IMR-90 (cell line): ENCODE results near the gene PLA2G2C. TPM values are rescaled to one million over a fixed set of nuclear protein-coding genes. Genes with fewer than 3 reads are reported as not detected.

ENCODE experiments used
- ATAC-seq: fragments of 200-7000 bp; cut with Tn5 transposase; 2 replicates; pipeline ENCODE4 v1.9.1; 2020; ENCODE audit warnings: low read depth, mild to moderate bottlenecking, moderate library complexity
- BruUV-seq: library from RNA; stranded (reverse); fragments of 400-500 nt; replicated peaks from 2 replicates; lab custom pipeline; 2021; lab: Mats Ljungman, UMichigan
- CTCF ChIA-PET: fragments of 300-600 bp; formaldehyde crosslinking; extraction: SDS; loops from one replicate; lab custom pipeline; 2021; ENCODE audit warnings: antibody characterized with exemption; lab: Yijun Ruan, JAX
- POLR2A ChIA-PET: fragments of 300-600 bp; sonication (Branson Sonifier 250); formaldehyde crosslinking; loops from one replicate; lab custom pipeline; 2022; ENCODE audit warnings: antibody characterized with exemption; ENCODE audit not compliant: unreplicated experiment; lab: Charles Lee
- DNase-seq: peaks from one replicate; pipeline ENCODE4 v3.0.0; 2013
- H2AFZ ChIP-seq: replicated peaks from 2 replicates; pipeline ENCODE3; 2013; ENCODE audit warnings: low read length, mild to moderate bottlenecking; ENCODE audit not compliant: poor library complexity
- H2AK5ac ChIP-seq: 2 replicates; pipeline ENCODE4 v1.6.1; 2013; ENCODE audit warnings: low read depth, low read length, inconsistent platforms
- H2AK9ac ChIP-seq: replicated peaks from 2 replicates; pipeline ENCODE3; 2013; ENCODE audit warnings: mild to moderate bottlenecking, low read depth, low read length, moderate library complexity; ENCODE audit not compliant: poor library complexity
- H2BK120ac ChIP-seq: 2 replicates; pipeline ENCODE4 v1.6.1; 2013; ENCODE audit warnings: low read depth, low read length, inconsistent platforms
- H2BK15ac ChIP-seq: 3 replicates; pipeline ENCODE4 v1.6.1; 2013; ENCODE audit warnings: low read depth, low read length, inconsistent platforms
- H2BK20ac ChIP-seq: 2 replicates; pipeline ENCODE4 v1.6.1; 2013; ENCODE audit warnings: low read depth, mild to moderate bottlenecking, inconsistent platforms, low read length, moderate library complexity
- H2BK5ac ChIP-seq: 2 replicates; pipeline ENCODE4 v1.6.1; 2013; ENCODE audit warnings: mild to moderate bottlenecking, low read depth, low read length, inconsistent platforms; ENCODE audit not compliant: poor library complexity, severe bottlenecking
- H3K14ac ChIP-seq: replicated peaks from 2 replicates; pipeline ENCODE4 v1.6.1; 2013; ENCODE audit warnings: low read depth, low read length, inconsistent platforms
- H3K18ac ChIP-seq: 2 replicates; pipeline ENCODE4 v1.6.1; 2013; ENCODE audit warnings: low read depth, low read length, control low read depth
- H3K23ac ChIP-seq: 2 replicates; pipeline ENCODE4 v1.6.1; 2013; ENCODE audit warnings: low read depth, low read length, inconsistent platforms
- H3K27ac ChIP-seq: 2 replicates; pipeline ENCODE4 v1.5.1; 2013; ENCODE audit warnings: mild to moderate bottlenecking, control low read depth, low read length; ENCODE audit not compliant: insufficient read depth
- H3K27me3 ChIP-seq: 2 replicates; pipeline ENCODE4 v1.6.1; 2013; ENCODE audit warnings: low read length; ENCODE audit not compliant: control insufficient read depth, insufficient read depth
- H3K36me3 ChIP-seq: 2 replicates; pipeline ENCODE4 v1.6.1; 2013; ENCODE audit warnings: low read length, mixed read lengths; ENCODE audit not compliant: control insufficient read depth, insufficient read depth
- H3K4ac ChIP-seq: 2 replicates; pipeline ENCODE4 v1.6.1; 2013; ENCODE audit warnings: low read depth, low read length, inconsistent platforms
- H3K4me1 ChIP-seq: 2 replicates; pipeline ENCODE4 v1.6.1; 2013; ENCODE audit warnings: low read length, mixed read lengths; ENCODE audit not compliant: control insufficient read depth, insufficient read depth
- H3K4me2 ChIP-seq: 2 replicates; pipeline ENCODE4 v1.6.1; 2013; ENCODE audit warnings: low read depth, mild to moderate bottlenecking, control low read depth, low read length, moderate library complexity
- H3K4me3 ChIP-seq: 2 replicates; pipeline ENCODE4 v1.5.1; 2013; ENCODE audit warnings: low read depth, mild to moderate bottlenecking, control low read depth, low read length, moderate library complexity; ENCODE audit not compliant: insufficient read depth
- H3K56ac ChIP-seq: 2 replicates; pipeline ENCODE4 v1.6.1; 2013; ENCODE audit warnings: low read length, inconsistent platforms; ENCODE audit not compliant: insufficient read depth; ENCODE audit errors: extremely low read depth
- H3K79me1 ChIP-seq, 2 experiments: 2 replicates each; pipeline ENCODE4 v1.6.1; 2013; ENCODE audit warnings: low read length in 2 of 2, inconsistent platforms in 1 of 2, low read depth in 1 of 2
- H3K9ac ChIP-seq: 2 replicates; pipeline ENCODE4 v1.6.1; 2013; ENCODE audit warnings: low read depth, low read length, control low read depth
- H3K9me1 ChIP-seq: 2 replicates; pipeline ENCODE4 v1.6.1; 2013; ENCODE audit warnings: low read length, inconsistent platforms; ENCODE audit not compliant: insufficient read depth
- H3K9me3 ChIP-seq: 2 replicates; pipeline ENCODE4 v1.6.1; 2013; ENCODE audit warnings: low read length; ENCODE audit not compliant: control insufficient read depth, insufficient read depth
- H4K20me1 ChIP-seq: 2 replicates; pipeline ENCODE4 v1.6.1; 2013; ENCODE audit warnings: low read length, inconsistent platforms; ENCODE audit not compliant: insufficient read depth
- H4K5ac ChIP-seq: 2 replicates; pipeline ENCODE4 v1.6.1; 2013; ENCODE audit warnings: mild to moderate bottlenecking, low read depth, low read length, control low read depth
- H4K8ac ChIP-seq, 2 experiments: 2 replicates each; pipeline ENCODE4 v1.6.1; 2013; ENCODE audit warnings: low read depth in 2 of 2, low read length in 2 of 2, control low read depth in 1 of 2, inconsistent platforms in 1 of 2
- H4K91ac ChIP-seq: 2 replicates; pipeline ENCODE4 v1.6.1; 2013; ENCODE audit warnings: low read depth, low read length, inconsistent platforms; ENCODE audit not compliant: insufficient read depth
- FOS ChIP-seq: fragments of 150-350 bp; IDR thresholded peaks from 2 replicates; pipeline ENCODE4 v1.6.1; 2016; ENCODE audit warnings: low read depth, low read length
- RFX5 ChIP-seq: IDR thresholded peaks from 2 replicates; pipeline ENCODE4 v1.8.0; 2012; ENCODE audit warnings: low read depth, mild to moderate bottlenecking, low read length, moderate library complexity
- WGBS, 2 experiments: methylation state at CpG; one replicate each; pipeline versions ENCODE4 v1.1.5 to v1.1.7; 2013; ENCODE audit warnings: missing lambda C conversion rate in 2 of 2; ENCODE audit not compliant: insufficient read length in 1 of 2; ENCODE audit errors: extremely low coverage in 2 of 2; 5-methylcytosine and 5-hydroxymethylcytosine counted together
- dilution Hi-C: fragments of 300-500 bp; cut with HindIII; formaldehyde crosslinking; loops from one replicate; pipeline ENCODE4 v1.14.3; 2018; ENCODE audit warnings: low sequenced_read_pairs; ENCODE audit not compliant: unreplicated experiment
- in situ Hi-C: fragments of 300-500 bp; cut with MboI; formaldehyde crosslinking; loops from 3 replicates; pipeline ENCODE4 v1.14.3; 2019; ENCODE audit warnings: low sequenced_read_pairs, inconsistent platforms, mixed read lengths
- intact Hi-C: fragments of 100-400 bp; cut with micrococcal nuclease; formaldehyde crosslinking; loops from 2 replicates; pipeline ENCODE4 v1.10.0; 2022
- polyA plus RNA-seq, 3 experiments: library from polyadenylated mRNA; depleted of rRNA; stranded (reverse); fragments of >200 nt; gene quantifications; 2 replicates each; pipeline ENCODE4 v1.2.3, GENCODE V29; 2012; ENCODE audit warnings: low replicate concordance in 1 of 3
- total RNA-seq: library from RNA; depleted of rRNA; stranded (reverse); fragments of >200 nt; gene quantifications from 2 replicates; pipeline ENCODE4 v1.2.3, GENCODE V29; 2012
- TF ChIP-seq, protein P1 (sequence below): conservative IDR thresholded peaks from 2 replicates; pipeline ENCODE4 v1.5.1; 2012; ENCODE audit warnings: mild to moderate bottlenecking, low read depth, low read length, improper control_type of control experiment

The PLA2G2C gene
- total and polyA plus RNA-seq, 2 of the 4 experiments (the other 2 are of a cell fraction) = not detected

DNA sequence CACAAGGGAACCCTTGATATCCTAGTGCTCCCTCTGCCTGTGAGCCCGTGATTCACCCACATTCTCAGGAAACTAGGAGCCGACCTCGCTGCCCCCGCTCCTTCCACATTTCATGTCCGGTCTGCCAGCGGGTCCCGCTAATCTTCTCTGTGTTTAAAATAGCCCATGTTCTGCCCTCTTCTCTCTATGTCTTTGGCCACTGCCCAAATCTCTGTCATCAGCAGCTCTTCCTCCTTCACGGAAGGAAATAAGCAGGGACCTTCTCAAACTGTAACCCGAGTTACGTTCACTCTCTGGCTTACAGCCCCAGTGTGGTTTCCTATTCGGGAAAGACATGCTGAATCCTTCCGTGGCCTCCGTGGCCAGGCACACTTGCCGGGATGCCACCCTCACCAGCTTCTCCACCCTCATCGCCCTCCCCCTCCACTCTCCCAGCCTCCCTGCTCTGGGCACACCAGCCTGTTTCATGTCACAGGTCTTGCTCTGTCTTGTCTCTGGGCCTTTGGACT, 21.6 kb downstream of the PLA2G2C start:
- H2AFZ ChIP-seq = no peak overlapping the region
- H2AK9ac ChIP-seq = no peak overlapping the region
- DNase-seq = peak; percentile 10

More for the DNA sequence above, 21.6 kb downstream of the PLA2G2C start:
- intact Hi-C loops = no loop called here
- no peak overlapping the region for H3K4ac ChIP-seq
- no peaks in the 10 kb centered on the region; the same call in 1 of the 2 replicates for H3K4me1 ChIP-seq
- H2BK5ac ChIP-seq = no peak overlapping the region
- no peak overlapping the region for H3K18ac ChIP-seq
- no peak overlapping the region for H3K14ac ChIP-seq
- H3K27ac ChIP-seq = no peak overlapping the region
- H2BK120ac ChIP-seq = no peak overlapping the region
- H3K79me1 ChIP-seq = no peaks in the 10 kb centered on the region
- TF ChIP-seq RFX5 = no peak
- TF ChIP-seq, protein P1, sequence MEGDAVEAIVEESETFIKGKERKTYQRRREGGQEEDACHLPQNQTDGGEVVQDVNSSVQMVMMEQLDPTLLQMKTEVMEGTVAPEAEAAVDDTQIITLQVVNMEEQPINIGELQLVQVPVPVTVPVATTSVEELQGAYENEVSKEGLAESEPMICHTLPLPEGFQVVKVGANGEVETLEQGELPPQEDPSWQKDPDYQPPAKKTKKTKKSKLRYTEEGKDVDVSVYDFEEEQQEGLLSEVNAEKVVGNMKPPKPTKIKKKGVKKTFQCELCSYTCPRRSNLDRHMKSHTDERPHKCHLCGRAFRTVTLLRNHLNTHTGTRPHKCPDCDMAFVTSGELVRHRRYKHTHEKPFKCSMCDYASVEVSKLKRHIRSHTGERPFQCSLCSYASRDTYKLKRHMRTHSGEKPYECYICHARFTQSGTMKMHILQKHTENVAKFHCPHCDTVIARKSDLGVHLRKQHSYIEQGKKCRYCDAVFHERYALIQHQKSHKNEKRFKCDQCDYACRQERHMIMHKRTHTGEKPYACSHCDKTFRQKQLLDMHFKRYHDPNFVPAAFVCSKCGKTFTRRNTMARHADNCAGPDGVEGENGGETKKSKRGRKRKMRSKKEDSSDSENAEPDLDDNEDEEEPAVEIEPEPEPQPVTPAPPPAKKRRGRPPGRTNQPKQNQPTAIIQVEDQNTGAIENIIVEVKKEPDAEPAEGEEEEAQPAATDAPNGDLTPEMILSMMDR = 0 out of 2 replicates have a peak, but pooled peaks have one; percentile 4
- TF ChIP-seq FOS = no peak
- no peak overlapping the region for H3K23ac ChIP-seq
- H3K9me1 ChIP-seq = no peaks in the 10 kb centered on the region
- no peak overlapping the region for H2BK15ac ChIP-seq
- in situ Hi-C loops = no loop called here
- H3K56ac ChIP-seq = no peak overlapping the region
- peaks cover 17% of the 10 kb centered on the region for H3K9me3 ChIP-seq
- no peak overlapping the region for H3K9ac ChIP-seq
- ChIA-PET CTCF (interaction anchor here (0.6 to 1.1 kb wide), 2 partner anchors 199 to 247 kb away, joined by 4 to 6 read pairs; no protein-coding TSS in a partner anchor), POLR2A (no interaction called here)
- no peak overlapping the region for H4K91ac ChIP-seq
- BruUV-seq = no TSS peak
- peak; percentile 44; the same call in 1 of the 2 replicates for ATAC-seq
- H2AK5ac ChIP-seq = no peak overlapping the region
- H4K8ac ChIP-seq = no peak overlapping the region
- dilution Hi-C loops = no loop called here
- peaks cover 16% of the 10 kb centered on the region for H3K27me3 ChIP-seq
- H3K36me3 ChIP-seq = no peaks in the 10 kb centered on the region
- no peak overlapping the region for H3K4me3 ChIP-seq
- no peak overlapping the region for H4K5ac ChIP-seq
- H4K20me1 ChIP-seq = no peaks in the 10 kb centered on the region
- 32% methylated on average over 8 of the region's 15 CpGs; no CpG with 5 or more reads in 1 of the 2 experiments for WGBS, 2 experiments
- no peak overlapping the region for H2BK20ac ChIP-seq
- no peak overlapping the region; the same call in 1 of the 2 replicates for H3K4me2 ChIP-seq
